GM19025 (cell line): ENCODE results near the gene CAMP.
"Not testable (repeated sequence)": the region's sequence is repeated elsewhere in the genome, so short reads cannot be mapped to it uniquely, and the experiment has no call there.

ENCODE experiments used
- ATAC-seq: cut with Tn5 transposase; IDR thresholded peaks from one replicate; pipeline ENCODE4 v1.9.1; 2021; ENCODE audit warnings: mild to moderate bottlenecking, low read depth, moderate library complexity; ENCODE audit not compliant: unreplicated experiment

Gene CAMP

DNA sequence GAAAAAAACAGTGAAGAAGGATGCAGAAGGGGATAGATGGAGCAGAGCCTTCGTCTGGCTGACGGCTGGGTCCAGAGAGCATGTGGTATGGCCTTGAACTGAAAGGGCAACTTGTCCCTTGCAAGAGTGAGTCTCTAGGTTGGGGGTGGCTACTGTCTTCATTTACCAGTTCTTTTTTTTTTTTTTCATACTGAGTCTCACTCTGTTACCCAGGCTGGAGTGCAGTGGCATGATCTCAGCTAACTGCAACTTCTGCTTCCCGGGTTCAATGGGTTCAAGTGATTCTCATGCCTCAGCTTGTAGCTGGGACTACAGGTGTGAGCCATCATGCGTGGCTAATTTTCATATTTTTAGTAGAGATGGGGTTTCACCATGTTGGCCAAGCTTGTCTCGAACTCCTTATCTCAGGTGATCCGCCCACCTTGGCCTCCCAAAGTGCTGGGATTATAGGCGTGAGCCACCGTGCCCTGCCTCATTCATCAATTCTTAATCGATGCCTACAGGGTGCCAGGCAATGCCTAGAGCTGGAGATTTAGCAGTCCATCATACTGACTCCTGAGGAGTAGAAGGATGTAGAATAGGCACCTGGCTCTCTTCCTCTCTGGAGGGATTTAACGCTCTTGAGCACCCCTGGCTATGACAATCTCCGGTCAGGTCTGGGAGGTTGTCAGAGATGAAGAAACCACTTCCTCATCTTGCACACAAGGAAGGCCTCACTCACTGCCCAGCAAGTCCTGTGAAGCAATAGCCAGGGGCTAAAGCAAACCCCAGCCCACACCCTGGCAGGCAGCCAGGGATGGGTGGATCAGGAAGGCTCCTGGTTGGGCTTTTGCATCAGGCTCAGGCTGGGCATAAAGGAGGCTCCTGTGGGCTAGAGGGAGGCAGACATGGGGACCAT, at the start of gene CAMP:
Gene CAMP (plus strand): TSS at position 880 of the 898 bp plus-strand sequence. CDS start 17 bp downstream, at position 897.
- peak; percentile 44 for ATAC-seq

DNA sequence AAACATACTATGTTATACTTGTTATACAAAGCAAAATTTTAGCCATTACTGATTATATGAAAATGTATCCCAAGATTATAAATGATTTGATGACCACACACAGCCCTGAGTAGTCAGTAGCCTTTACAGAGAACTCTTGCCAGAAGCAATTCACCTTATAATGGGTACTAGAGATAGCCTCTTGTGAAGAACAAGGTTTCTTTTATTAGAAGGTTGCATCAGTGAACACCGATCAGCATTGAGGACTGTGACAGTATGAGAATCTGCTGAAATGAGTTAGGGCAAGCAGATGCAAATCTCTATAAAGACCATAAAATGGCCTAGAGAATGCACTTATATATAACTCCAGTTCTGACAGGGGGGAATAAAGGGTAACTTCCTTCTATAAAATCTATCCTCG, 45.2 kb upstream of the CAMP start:
- ATAC-seq, result no peak

- ATAC-seq, result no peak
Observed at GRCh38 chr3:48180021-48180420, 43.3 kb upstream of the CAMP start.

- no peak for ATAC-seq
Observed at GRCh38 chr3:48180531-48181253, 42.6 kb upstream of the CAMP start.

GRCh38 chr3:48184299-48184698, 39.0 kb upstream of the CAMP start:
- ATAC-seq, result no peak

GRCh38 chr3:48185129-48185528, 38.2 kb upstream of the CAMP start:
- ATAC-seq, result no peak

- no peak for ATAC-seq
Observed at GRCh38 chr3:48186631-48187300, 36.5 kb upstream of the CAMP start.

GRCh38 chr3:48187301-48187578, 36.1 kb upstream of the CAMP start:
- no peak for ATAC-seq

- peak; percentile 26 for ATAC-seq
Observed at GRCh38 chr3:48187579-48188265, 35.6 kb upstream of the CAMP start.

DNA sequence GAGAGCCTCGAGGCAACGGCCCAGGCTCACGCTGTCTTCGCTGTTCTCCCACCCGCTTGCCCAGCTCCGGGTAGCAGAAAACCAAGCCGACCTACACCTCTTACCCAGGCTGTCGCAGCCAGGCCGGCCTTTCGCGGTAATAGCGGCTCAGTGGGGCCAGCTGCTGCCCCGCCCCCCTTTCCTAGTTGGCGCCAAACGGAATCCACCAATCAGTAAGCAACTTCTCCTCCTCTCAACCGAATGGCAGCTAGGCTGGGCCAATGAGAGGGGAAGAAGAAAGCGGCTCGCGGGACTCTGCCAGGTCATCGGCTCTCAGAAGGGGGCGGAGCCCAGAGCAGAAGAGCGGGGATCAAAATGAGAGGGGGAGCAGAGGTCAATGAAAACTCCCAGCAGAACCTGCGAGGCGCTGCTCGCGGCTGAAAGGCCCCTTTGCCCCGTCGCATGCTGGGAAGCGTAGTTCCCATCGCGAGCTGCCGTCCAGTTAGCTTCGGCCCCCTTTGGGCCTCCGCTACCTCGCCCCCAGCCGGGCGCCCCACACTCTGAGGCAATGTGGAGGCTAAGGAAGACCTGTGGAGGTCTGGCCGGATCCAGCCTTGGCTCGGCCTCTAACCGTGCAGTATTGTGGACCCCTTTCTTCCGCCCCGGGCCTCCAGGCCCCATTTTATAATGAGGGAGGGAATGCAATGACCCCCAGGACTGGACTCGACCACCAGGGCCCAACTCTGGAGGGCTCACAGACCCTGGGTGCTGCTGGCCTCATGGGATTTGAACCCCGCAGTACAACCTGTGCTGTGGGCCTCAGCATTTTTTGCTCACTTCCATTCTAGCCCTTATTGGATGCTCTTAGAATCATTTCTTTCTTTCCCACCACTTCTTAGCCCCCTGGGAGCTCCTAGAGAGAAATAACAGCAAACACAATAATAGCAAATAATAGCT, 34.8 kb upstream of the CAMP start, which contains the start of gene CDC25A:
Gene CDC25A (minus strand): TSS at position 152 of the 936 bp plus-strand sequence. CDS start 470 bp downstream, outside the sequence.
- peak; percentile 93 for ATAC-seq

DNA sequence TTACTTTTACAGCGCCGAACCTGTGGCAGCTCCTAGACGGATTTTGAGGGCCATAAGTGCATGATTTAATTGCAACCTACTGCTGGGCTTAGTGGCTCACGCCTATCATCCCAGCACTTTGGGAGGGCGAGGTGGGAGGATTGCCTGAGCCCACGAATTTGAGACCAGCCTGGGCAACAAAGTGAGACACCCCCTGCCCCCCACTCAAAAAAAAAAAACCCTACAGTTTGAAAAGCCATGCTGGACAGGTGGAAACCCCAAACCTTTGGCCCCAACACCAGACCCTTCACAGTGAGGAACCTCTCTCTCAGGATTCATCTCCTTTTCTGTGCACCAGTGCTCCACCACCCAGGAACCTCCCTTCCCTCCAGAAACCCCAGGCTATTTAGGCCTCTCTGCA, 34.0 kb upstream of the CAMP start:
- ATAC-seq, result no peak

- no peak for ATAC-seq
Observed at GRCh38 chr3:48190911-48191310, 32.4 kb upstream of the CAMP start.

- no peak for ATAC-seq
Observed at GRCh38 chr3:48194446-48195071, 28.7 kb upstream of the CAMP start.

DNA sequence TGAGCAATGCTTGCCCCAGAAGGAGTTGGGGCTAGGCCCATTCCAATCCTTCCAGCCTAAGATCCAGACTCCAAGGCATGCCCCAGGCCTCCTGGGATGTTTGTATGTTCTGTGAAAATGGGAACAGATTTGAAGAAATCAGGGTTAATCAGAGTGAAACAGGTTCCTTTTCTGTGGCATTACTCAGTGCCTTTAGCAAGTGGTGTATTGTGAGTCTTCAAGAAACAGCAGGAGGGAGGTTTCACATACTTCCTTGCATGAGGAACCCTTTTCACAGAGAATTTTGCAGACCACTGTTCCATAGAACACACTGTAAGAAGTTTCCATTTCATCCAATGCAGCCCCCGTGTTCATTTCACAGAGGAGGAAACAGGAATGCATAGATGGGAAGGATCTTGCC, 26.7 kb upstream of the CAMP start:
- no peak for ATAC-seq

GRCh38 chr3:48199117-48199516, 24.2 kb upstream of the CAMP start:
- ATAC-seq, result no peak

DNA sequence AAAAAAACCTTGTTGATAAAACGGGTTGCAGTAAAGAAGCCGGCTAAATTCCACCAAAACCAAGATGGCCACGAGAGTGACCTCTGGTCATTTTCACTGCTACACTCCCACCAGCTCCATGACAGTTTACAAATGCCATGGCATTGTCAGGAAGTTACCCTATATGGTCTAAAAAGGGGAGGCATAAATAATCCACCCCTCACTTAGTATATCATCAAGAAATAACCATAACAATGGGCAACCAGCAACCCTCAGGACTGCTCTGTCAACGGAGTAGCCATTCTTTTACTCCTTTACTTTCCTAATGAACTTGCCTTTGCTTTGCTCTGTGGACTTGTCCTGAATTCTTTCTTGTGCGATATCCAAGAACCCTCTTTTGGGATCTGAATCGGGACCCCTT, 20.7 kb upstream of the CAMP start:
- ATAC-seq, result no peak

DNA sequence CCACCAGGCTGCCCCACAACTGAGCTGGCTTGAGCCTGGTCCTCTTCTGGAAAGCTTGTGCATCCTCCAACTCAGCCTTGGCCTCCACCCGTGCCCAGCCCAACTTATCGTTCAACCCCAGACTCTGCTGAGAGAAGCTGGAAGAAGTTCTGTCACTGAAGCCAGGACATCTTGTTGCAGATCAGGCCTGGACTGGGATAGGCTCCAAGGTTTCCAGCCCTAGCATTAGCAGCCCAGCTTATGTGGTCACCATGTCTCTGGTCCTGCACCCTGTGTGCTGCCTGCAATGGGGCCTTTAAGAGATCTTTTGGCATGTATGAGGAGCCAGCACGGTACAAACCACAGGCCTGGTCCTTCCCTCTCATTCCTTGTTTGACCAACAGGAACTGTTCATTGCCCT, 15.2 kb upstream of the CAMP start:
- ATAC-seq, result no peak

- ATAC-seq, result no peak
Observed at GRCh38 chr3:48209445-48209844, 13.8 kb upstream of the CAMP start.

GRCh38 chr3:48210534-48210933, 12.8 kb upstream of the CAMP start:
- not testable (repeated sequence) for ATAC-seq
